Activated CD4-positive, alpha-beta T cell treated with anti-CD3 and anti-CD28 coated beads, Interleukin-2, Interleukin-6, amounts not matched to agents 100 ng/mL and 50 ng/mL, durations not matched to agents 16 hours and 8 hours (primary cell): Measurements from ENCODE around the gene PEA15.

Experiments used
- DNase-seq: peaks from one replicate; pipeline ENCODE4 v3.0.0-alpha.2; 2020

PEA15 gene

DNA sequence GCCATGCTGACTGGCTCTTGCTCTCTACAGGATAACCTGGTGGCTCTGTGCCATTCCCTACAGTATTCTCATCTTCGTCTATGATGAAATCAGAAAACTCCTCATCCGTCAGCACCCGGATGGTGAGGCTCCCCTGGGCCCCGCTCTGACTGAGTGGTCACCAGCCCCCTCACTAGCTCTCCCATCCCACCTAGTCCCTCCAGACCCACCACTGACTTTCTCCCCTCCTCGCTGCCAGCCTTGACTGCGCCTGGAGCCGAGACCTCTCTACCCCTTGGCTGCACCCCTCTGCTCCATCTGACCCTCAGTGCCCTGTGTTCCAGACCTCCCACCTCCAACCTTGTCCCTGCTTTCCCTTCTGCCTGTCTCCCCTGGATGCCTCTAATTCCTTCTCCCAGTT lies 18.9 kb upstream of the PEA15 start:
- DNase-seq: no peak

GRCh38 chr1:160186729-160187128 lies 18.5 kb upstream of the PEA15 start:
- no peak for DNase-seq

GRCh38 chr1:160187407-160187806 lies 17.8 kb upstream of the PEA15 start:
- DNase-seq: no peak

DNA sequence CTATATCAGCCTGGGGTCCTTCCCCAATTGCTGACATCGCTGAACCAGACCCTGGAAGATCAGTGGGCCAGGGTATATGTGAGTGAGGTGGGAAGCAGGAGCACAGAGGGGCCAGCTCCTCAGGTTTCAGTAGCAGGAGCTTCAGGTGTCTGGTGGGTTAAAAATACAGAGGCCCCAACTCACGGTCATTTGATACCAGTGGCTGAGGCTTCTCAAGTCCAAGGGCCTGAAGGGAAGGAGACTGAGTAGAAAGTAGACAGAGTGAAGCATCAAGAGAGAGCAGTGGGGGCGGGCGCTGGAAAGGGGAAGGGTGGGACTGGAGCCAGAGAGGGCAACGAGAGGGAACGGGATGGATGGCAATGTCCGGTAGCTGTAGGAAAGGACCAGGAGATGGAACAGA lies 16.8 kb upstream of the PEA15 start:
- no peak for DNase-seq

- no peak for DNase-seq
Observed at GRCh38 chr1:160189649-160190625, 15.2 kb upstream of the PEA15 start, which contains the start of gene CASQ1. Gene CASQ1, plus strand, starts transcription at chr1:160190575. Its CDS starts 177 bp downstream, at chr1:160190752.

DNA sequence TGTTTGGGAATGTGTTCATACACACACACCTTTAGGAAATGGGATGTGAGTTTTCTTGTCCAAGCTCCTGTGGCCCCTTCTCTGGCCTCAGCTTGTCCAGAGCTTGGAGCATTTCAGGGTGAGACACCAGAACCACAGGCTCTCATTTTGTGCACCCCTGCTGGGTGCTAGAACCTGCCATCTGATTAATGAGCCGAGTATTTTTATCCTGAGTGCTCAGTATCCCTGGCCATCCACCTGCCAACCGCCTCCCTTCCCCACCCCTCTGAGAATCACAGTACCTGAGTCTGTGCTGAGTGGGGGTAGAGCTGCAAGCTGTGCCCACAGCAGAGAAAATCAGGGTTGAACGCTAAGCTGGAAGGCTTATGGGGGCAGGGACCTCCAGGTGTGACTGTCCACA lies 13.4 kb upstream of the PEA15 start:
- no peak for DNase-seq

- DNase-seq: no peak
Observed at GRCh38 chr1:160192234-160192633, 12.9 kb upstream of the PEA15 start.

- DNase-seq: peak; percentile 87
Observed at GRCh38 chr1:160193091-160193819, 11.9 kb upstream of the PEA15 start.

DNA sequence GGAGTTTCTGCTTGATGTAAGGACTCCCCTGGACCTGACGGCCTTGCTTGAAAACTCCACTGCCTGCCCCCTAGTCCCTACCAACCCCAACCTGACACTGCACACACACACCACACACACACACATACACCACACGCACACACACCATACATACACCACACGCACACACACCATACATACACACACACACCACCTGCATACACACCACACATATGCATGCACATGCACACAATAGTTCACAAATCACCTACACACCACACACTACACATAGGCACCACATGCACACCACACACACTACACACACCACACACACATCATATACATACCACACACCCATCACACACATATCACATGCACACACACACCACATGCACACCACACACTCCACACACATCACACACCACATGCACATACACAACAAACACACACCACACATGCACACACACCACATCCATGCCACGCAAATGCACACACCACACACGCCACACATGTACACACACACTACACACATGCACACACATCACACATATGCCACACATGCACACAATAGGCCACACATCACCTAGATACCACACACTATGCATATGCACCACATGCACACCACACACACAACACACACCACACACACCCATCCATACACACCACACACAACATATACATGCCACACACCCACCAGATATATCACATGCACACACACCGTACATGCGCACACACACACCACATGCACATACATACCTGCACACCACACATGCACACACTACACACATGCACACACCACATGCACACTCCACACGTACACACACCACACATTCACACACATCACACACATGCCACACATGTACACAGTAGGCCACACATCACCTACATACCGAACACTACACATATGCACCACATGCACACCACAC lies 11.1 kb upstream of the PEA15 start:
- no peak for DNase-seq

- no peak for DNase-seq
Observed at GRCh38 chr1:160194737-160195059, 10.5 kb upstream of the PEA15 start.

DNA sequence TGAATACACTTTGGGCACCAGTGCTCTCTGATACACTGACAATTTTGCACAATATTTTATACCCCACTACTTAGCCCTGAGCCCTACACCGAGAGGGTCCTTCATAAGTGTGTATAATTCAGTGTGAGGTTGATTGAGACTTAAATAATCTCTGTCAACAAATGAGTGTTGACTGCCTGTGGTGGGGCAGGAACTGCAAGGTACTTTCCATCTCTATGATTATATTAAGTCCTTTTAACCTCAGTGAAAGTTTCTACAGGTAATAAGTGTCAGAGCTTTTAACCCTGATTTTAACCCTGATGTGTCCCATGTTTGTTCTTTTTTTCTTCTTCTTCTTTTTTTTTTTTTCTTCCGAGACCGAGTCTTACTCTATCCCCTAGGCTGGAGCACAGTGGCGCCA lies 9.0 kb upstream of the PEA15 start:
- no peak for DNase-seq

DNA sequence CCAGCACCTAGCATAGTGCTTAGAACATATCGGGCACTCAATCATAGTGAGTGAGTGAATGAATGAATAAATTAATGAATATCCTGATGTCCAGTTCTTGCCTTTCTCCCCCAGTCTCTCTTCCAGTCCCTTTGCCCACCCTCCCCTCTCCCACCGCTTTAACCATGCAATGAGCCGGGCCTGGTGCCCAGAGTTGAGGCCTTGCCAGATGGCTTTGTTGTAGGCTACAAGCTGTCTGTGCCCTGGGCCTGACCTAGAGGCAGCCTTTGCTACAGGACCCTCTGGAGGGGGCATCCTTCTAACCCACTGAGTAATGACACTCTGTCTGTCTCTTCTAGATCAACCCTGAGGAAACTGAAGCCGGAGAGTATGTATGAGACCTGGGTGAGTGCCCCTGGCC lies 8.0 kb upstream of the PEA15 start:
- no peak for DNase-seq

DNA sequence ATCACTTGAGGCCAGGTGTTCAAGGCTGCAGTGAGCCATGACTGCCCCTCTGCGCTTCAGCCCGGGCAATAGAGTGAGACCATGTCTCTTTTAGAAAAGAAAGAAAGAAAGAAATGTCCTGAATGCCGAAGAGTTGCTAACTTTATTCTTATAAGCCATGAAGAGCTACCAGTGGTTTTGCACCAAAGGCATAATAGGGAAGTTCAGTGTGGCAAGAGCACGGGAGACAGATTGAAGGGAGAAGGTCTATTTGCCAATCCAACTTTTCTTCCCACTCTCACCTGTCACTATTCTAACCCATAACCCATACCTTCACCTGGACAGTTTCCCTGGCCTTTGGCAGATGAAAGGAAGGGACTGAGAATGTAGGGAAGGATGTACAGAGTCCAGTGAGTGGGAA lies 4.4 kb upstream of the PEA15 start:
- no peak for DNase-seq

GRCh38 chr1:160204526-160205241 lies 500 bp upstream of the PEA15 start:
- DNase-seq: no peak

GRCh38 chr1:160206036-160206389 lies 829 bp downstream of the PEA15 start:
- DNase-seq: peak; percentile 54

GRCh38 chr1:160206421-160207117 lies 1.4 kb downstream of the PEA15 start:
- DNase-seq: peak; percentile 11

DNA sequence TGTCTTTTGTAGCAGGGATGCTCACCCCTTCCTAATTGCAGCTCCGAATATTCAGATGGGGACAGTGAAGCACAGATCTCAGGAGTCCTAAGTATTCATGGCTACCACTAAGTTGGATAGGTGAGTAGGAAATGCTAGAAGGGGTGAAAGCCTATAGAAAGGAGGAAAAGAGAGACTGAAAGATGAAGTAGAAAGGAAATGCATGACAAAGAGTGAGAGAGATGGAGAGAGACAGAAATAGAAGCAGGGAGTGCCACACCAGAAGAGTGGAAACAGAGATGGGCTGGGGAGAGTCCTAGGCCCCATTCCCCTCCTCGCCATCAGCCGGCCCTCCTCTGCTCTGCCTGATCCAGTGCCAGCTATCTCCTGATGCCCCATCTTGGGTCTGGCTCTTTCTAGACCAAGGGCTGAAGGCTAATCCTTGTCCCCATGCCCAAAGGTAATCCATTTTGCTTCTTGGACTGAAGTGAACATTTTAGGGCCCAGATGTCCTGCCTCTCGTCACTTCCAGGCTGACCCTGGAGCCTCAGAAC lies 2.0 kb downstream of the PEA15 start:
- DNase-seq: no peak

- DNase-seq: no peak
Observed at GRCh38 chr1:160207771-160208556, 2.8 kb downstream of the PEA15 start.

DNA sequence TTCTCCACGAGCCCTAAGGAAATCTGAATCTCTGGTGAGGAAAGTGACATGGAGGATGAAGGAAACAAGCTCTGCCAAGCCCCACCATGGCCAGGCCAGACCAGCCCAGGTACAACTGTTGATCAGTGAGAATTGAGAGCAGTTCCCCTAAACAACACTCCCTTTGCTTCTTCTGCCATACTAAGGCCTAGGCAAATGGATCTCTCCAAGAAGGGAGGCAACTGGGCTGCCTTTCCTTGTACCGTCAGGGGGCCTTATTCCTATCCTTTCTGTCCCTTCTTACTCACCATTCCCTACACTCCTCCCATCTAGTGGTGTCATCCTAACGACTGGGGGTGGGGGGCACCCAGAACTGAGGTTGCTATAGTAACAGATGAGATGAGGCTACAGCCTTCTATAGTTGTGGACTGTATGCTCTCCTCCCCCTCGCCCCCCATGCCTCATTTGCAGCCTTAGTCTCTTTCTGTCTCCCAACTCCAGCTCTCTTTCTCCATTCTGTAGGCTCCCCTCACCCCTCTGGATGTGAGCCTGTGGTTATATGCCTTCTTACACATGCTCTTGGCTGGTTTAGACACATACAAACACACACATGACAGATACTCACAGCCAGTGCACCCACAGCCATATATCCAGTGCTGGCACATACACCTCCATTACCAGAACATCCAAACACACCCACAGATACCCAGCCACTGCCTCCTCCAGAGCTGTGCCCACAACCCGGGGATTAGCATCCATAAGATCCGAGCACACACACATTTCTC lies 3.6 kb downstream of the PEA15 start:
- no peak for DNase-seq
